Inferior parietal cortex (tissue), 1 donor: ENCODE results near the gene SLC23A1.

Experiments used
- DNase-seq: peaks from one replicate; pipeline ENCODE4 v3.0.0-alpha.2; 2016; ENCODE audit errors: extremely low spot score

Gene SLC23A1

DNA sequence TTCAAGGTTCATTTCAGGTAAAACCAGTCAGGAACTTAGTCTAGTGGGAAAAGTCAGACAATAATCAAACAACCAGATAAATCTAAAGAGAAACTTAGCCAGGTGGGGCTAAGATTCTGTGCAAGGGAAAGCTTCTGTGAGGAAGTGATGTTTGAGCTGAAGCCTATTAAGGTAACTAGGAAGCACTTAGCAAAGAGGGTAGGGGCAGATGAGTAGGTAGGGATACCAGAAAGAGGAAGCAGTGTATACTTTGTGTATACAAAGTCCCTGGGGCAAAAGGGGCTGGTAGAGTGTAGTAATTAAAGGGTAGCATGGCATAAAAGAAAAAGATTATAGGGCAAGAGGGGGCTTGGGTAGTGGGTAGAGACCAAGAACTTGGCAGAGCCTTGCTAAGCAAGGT lies 24.4 kb upstream of the SLC23A1 start:
- DNase-seq: no peak

DNA sequence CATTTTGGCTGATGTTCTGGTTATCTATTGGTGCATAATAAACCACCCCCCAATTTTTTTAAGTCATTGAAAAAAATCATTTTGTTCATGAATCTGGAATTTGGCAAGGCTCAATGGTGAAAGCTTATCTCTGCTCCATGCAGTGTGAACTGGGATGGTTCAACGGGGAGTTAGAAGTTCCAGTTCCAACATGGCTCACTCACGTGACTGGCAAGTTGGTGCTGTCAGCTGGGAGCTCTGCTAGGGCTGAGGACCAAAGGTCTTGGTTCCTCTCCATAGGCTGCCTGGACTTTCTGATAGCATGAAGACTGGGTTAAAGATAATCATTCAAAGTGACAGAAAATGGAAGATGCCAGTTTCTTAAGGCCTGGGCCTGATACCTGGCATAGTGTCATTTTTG lies 23.9 kb upstream of the SLC23A1 start:
- no peak for DNase-seq

DNA sequence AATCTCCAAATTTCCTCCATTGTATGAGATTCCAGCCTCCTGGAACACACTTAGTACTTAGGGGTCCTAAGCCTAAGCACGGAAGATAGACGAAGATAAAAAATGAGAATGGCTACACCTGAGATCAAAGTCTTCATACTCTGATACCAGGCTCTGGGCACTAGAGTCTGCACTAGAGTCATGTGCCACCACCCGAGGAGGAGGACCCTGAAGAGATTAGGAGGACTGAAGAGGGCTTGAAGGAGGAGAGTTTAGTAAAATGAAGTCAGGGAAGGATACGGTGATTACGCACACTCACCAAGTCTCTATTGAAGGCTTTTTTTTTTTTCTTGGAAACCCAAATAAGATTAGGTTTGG lies 21.4 kb upstream of the SLC23A1 start:
- DNase-seq: no peak

- DNase-seq: peak; percentile 98
Measured at GRCh38 chr5:139403787-139404483, 20.8 kb upstream of the SLC23A1 start, which contains the start of gene SPATA24. SPATA24 (minus strand) TSS chr5:139404089; CDS start chr5:139404060, 29 bp downstream.

DNA sequence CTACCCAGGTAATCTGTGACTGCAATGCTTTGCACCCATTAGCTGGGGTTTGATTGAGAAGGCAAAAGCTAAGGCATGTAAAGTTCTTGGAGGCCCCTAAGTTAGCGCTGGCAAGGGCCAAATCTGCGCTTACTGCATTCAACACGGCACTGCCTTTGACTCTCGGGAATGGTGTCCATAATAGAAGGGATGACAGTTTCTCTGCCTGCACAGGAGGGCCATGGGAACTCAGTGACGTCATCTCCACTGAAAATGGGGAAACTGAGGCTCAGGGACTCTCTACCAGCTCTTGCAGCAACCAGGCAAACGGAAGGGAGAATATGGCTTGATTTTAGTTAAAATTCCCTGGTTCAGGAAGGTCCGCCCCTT lies 20.3 kb upstream of the SLC23A1 start:
- no peak for DNase-seq

DNA sequence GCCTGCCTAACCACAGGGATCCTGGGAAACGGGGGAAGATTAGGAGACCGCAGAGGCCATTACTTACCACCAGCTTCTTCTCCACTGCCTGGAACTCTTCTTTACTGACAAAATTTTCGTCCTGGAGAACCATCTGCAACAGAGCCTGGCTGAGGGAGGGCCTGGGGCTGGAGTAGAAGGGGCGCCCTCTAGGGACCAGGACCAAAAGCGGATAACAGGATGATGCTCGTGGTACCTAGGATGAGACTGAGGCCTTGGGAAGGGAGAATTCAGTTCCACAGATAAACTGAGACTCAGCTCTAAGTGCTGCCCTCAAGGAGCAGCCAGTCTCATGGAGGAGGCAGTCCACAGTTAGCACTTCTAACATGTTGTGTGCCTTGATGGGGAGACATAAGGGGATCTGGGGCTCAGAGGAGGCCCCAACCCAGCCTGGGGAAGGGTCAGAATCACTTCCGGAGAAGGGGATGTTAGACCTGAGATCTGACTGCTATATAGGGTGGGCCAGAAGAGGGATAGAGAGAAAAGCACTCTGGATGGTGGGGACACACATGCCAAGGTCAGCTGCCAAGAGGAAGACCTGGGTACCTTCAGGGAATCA lies 19.6 kb upstream of the SLC23A1 start:
- DNase-seq: no peak

GRCh38 chr5:139401546-139401945 lies 18.4 kb upstream of the SLC23A1 start:
- DNase-seq: no peak

DNA sequence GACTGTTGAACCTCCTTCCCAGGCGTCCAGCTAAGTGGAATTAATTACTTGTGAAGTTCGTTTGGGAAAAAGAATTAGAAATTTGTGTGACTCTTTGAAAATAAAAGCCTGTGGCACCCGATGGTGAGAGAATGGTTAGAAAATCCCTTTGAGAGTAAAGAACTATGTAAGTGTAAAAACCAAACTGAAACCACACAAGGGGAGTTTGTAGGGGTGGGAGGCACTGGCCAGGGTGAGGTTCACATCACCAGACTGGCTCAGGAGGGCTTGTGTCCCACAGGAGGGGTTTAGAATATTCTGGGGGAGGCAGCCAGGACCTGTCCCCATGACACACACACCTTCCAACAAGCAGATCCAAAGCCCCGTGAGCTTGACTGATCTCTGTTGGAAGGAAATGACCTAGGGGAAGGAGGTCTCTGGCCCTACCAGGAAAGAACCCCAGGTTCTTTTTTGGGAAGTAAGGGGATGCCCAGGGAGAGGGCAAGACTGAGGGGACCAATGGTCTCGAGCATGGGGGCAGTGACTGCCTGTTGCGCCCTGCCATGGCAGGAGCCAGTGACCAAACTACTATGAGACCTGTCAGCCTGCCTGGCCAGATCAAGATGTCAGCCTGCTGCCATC lies 16.5 kb upstream of the SLC23A1 start:
- DNase-seq: no peak

DNA sequence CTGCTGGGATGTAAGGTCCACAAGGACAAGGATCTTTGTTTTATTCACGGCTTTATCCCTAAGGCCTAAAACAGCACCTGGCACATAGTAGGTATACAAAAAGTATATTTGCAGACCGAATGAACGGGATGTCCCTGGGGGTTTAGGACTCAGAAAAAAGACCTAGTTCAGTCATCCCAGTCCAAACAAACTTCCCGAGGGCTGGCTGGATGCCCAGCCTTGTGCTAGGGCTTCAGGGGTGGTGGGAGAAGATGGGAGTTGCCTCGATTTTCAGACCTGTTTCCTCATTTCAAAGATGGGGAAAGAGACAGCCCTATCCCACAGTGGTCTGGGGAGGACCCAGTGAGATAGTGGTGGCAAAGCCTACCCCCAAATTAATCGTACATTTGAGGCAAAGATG lies 14.8 kb upstream of the SLC23A1 start:
- DNase-seq: no peak

GRCh38 chr5:139396691-139397090 lies 13.6 kb upstream of the SLC23A1 start:
- no peak for DNase-seq

GRCh38 chr5:139395844-139396640 lies 12.9 kb upstream of the SLC23A1 start:
- no peak for DNase-seq

GRCh38 chr5:139394654-139395566 lies 11.8 kb upstream of the SLC23A1 start, which contains the start of gene PROB1:
PROB1 (minus strand) TSS chr5:139395104; CDS start chr5:139395081, 23 bp downstream.
- no peak for DNase-seq

DNA sequence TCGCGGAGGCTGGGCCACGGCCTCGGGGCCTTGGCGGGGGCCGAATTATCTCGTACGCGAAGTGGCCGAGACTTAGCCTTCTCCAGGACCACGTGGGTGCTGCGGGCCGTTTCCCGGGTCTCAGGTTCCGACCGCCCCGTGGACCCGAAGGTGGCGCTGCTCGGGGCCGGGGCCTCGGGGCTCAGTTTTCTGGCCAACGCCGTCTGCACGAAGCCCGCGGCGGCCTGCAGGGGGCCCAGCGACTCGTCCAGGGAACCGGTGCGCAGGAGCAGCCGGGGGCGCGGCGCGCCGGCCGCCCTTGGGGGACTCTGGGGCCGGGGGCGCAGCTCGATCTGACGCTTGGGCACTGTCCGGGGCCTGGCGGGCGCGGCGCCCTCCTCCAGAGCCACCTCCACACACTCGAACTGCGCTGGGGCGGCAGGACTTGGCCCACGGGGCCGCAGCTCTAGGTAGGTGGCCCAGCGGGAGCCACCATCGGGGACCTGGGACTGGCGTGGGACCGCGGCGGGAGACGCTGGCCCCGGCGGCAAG lies 11.1 kb upstream of the SLC23A1 start:
- no peak for DNase-seq

DNA sequence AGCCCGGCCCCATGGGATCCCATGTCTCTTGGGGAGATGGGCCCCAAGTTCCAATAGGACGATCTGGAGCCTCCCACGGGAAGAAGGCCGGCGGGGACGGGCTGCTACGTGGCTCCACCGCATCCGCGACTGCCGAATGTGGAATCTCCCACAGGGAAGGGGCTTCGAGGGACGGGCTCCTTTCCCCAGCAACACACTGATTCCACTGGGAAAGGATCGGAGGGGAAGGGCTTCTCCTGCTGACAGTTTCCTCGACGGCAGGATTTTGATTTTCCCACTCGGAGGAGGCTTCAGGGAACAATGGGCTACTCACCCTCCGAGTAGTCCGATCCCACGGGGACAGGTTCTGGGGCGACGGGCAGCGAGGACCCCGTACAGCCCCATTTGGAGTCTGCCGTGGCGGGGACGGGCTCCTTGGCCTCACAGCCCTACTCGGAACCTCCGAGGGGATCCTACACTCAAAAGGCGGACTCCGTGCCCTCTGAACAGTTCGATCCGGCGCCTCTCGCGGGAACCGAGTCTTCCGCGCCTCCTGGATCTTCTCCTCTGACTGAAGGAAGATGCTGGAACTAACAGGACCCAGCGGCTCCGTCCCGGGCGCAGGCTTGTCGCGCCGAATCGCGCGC lies 10.5 kb upstream of the SLC23A1 start:
- no peak for DNase-seq

DNA sequence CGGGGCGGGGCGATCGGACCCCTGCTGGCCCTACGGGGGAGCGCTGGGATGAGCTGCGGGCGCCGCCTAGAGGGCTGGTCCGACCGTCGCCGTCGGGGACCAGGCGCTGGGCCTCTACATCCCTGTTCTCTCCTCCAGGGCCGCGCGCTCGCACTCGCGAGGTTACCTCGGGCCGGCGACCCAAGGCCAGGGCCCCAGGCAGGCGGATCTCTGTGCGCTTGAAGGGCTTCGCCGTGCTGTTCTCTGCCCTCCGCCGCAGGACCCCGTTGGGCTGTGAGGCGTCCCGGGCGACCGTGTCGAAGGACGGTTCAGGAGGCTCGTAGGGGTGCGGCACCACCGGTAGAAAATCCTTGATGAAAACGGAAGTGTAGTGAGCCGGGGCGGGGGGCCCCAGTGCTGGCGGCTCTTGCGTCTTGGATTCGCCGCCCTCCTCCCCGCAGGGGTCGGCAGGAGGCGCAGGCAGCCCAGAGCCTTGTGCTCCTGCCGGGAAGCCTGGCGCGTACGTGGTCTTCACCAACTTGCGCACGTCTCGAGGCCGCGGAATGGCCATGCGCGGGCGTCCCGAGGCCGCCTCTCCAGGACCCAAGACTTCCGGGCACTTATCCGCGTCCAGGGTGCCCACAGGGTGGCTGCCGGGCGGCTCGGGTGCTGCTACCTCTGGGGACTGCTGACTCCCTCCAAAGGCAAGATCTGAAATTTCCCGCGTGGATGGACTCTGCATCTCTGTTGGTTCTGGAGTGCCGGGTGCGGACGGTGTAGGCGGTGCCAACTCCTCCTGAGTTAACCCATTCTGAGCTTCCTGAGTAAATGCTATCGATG lies 9.8 kb upstream of the SLC23A1 start:
- DNase-seq: no peak

- no peak for DNase-seq
Measured at GRCh38 chr5:139392324-139392677, 9.2 kb upstream of the SLC23A1 start.

GRCh38 chr5:139391570-139392323 lies 8.7 kb upstream of the SLC23A1 start:
- DNase-seq: no peak

DNA sequence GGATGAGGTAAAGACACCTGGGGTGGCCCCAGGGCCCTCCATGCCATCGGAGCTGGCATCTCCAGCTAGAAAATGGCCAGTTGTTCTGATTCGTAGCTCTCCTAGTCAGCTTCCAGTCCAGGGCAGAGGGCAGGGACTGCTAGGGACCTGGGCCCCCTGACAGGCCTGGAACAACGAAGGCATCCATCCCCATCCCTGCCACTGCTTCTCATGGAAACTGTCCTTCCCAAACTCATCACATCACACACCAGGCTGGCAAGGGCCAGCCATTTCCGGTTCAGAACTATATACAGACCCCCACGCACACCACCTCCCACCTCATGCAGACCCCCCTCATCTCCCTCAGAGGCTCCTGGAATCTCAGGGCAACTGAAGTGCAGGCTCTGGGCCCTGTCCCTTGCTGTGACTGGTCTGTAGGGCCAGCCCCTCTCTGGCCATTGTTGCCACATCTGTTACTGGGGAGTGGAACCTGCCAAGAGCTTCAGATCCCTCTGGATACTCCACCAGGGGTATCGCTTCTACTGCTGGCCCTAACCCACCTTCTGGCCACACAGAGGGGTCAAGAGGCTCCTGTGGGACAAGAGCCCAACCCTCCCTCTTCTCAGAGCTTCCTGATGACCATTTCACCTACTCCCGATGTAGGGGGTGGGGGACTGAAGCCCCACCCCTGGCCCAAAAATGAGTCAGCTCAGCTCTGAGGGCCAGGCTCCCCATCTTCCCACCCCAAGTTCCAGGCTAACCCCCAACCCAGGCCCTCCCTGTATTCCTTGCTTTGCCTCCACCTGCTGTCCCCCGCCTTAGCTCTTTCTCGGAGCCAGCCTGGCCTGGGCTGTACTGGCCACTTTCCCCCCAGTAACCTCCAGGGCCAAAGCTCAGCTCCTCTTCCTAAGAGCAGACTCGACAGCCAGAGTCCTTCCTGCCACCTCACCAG lies 7.8 kb upstream of the SLC23A1 start:
- no peak for DNase-seq
